Stimulated activated CD4-positive, alpha-beta T cell treated with anti-CD3 and anti-CD28 coated beads, Interleukin-2, amount 100 ng/mL, for 48 hours (primary cell): ENCODE data around the gene SLC9A1.
"Not testable (repeated sequence)": the region's sequence is repeated elsewhere in the genome, so short reads cannot be mapped to it uniquely, and the experiment has no call there.

ENCODE experiments used
- DNase-seq, 2 donors: peaks; one replicate each; pipeline ENCODE4 v3.0.0-alpha.2; 2020

SLC9A1 gene

GRCh38 chr1:27154991-27155781, at the start of gene SLC9A1:
Gene SLC9A1, minus strand, starts transcription at chr1:27155125. Its CDS starts 791 bp downstream, at chr1:27154334.
- peak; percentile 90 to 91 for DNase-seq

GRCh38 chr1:27203946-27204345, 49.0 kb upstream of the SLC9A1 start:
- DNase-seq = no peak

GRCh38 chr1:27201295-27201694, 46.4 kb upstream of the SLC9A1 start:
- no peak for DNase-seq

- DNase-seq = no peak
Measured at GRCh38 chr1:27193194-27193593, 38.3 kb upstream of the SLC9A1 start.

GRCh38 chr1:27192039-27192529, 37.2 kb upstream of the SLC9A1 start:
- no peak for DNase-seq

GRCh38 chr1:27184665-27185064, 29.7 kb upstream of the SLC9A1 start:
- not testable (repeated sequence) for DNase-seq

- DNase-seq = no peak
Measured at GRCh38 chr1:27179979-27180378, 25.1 kb upstream of the SLC9A1 start.

GRCh38 chr1:27179379-27179778, 24.5 kb upstream of the SLC9A1 start:
- DNase-seq = no peak

- DNase-seq = no peak
Measured at GRCh38 chr1:27176954-27177353, 22.0 kb upstream of the SLC9A1 start.

- DNase-seq = no peak
Measured at GRCh38 chr1:27176323-27176722, 21.4 kb upstream of the SLC9A1 start.

- not testable (repeated sequence) for DNase-seq
Measured at GRCh38 chr1:27172992-27173391, 18.1 kb upstream of the SLC9A1 start.

- DNase-seq = no peak
Measured at GRCh38 chr1:27166929-27167328, 12.0 kb upstream of the SLC9A1 start.

- no peak for DNase-seq
Measured at GRCh38 chr1:27166351-27166802, 11.5 kb upstream of the SLC9A1 start.

GRCh38 chr1:27163093-27163492, 8.2 kb upstream of the SLC9A1 start:
- no peak for DNase-seq

- no peak for DNase-seq
Measured at GRCh38 chr1:27162090-27162489, 7.2 kb upstream of the SLC9A1 start.

GRCh38 chr1:27161594-27161993, 6.7 kb upstream of the SLC9A1 start:
- DNase-seq = no peak

GRCh38 chr1:27157194-27157593, 2.3 kb upstream of the SLC9A1 start:
- no peak for DNase-seq

- DNase-seq = no peak
Measured at GRCh38 chr1:27154469-27154990, 395 bp downstream of the SLC9A1 start.

- no peak for DNase-seq
Measured at GRCh38 chr1:27153927-27154358, 982 bp downstream of the SLC9A1 start.

- DNase-seq = no peak
Measured at GRCh38 chr1:27153549-27153886, 1.4 kb downstream of the SLC9A1 start.

- DNase-seq = no peak
Measured at GRCh38 chr1:27152829-27153548, 1.9 kb downstream of the SLC9A1 start.

GRCh38 chr1:27152004-27152828, 2.7 kb downstream of the SLC9A1 start:
- no peak for DNase-seq

GRCh38 chr1:27150641-27151040, 4.3 kb downstream of the SLC9A1 start:
- DNase-seq = no peak
